Gastrocnemius medialis (tissue), 4 donors: ENCODE measurements around the gene PLEKHM2. TPM values are rescaled to one million over a fixed set of nuclear protein-coding genes. Genes with fewer than 3 reads are reported as not detected.

Experiments used
- ATAC-seq, 2 donors: fragments of 150-250 bp; one replicate each; pipeline ENCODE4 v1.9.1; 2016
- DNase-seq, 2 donors: peaks; one replicate each; pipeline ENCODE4 v3.0.0-alpha.2; 2019
- H3K27ac ChIP-seq, 4 donors: fragments of 200-600 bp; sonication (generic); 1 replicate in 1 of 4; 2 replicates in 3 of 4; pipeline ENCODE4 v1.5.1; 2016 to 2018; ENCODE audit warnings: mild to moderate bottlenecking in 2 of 4, moderate library complexity in 1 of 4
- H3K27me3 ChIP-seq, 3 donors: fragments of 200-600 bp; sonication (generic) in 2 of 3; 1 replicate in 1 of 3; 2 replicates in 2 of 3; pipeline versions ENCODE4 v1.5.1 to v1.6.0; 2016 to 2019; ENCODE audit warnings: mild to moderate bottlenecking in 1 of 3, moderate library complexity in 1 of 3
- H3K36me3 ChIP-seq, 2 donors: fragments of 200-600 bp; sonication (generic) in 1 of 2; one replicate each; pipeline ENCODE4 v1.5.1; 2017 to 2018
- H3K4me1 ChIP-seq, 2 donors: fragments of 200-600 bp; sonication (generic) in 1 of 2; one replicate each; pipeline ENCODE4 v1.5.1; 2016 to 2017; ENCODE audit warnings: mild to moderate bottlenecking in 2 of 2
- H3K4me3 ChIP-seq, 4 donors: fragments of 200-600 bp; sonication (generic) in 3 of 4; 1 replicate in 1 of 4; 2 replicates in 3 of 4; pipeline ENCODE4 v1.5.1; 2016 to 2019; ENCODE audit warnings: mild to moderate bottlenecking in 2 of 4
- H3K9me3 ChIP-seq, 3 donors: fragments of 200-600 bp; sonication (generic) in 2 of 3; 1 replicate in 1 of 3; 2 replicates in 2 of 3; pipeline ENCODE4 v1.5.1; 2016 to 2019
- POLR2A ChIP-seq, 2 donors: fragments of 450-650 bp; IDR thresholded peaks; one replicate each; pipeline ENCODE4 v1.6.1; 2017; ENCODE audit warnings: antibody characterized with exemption in 2 of 2, mild to moderate bottlenecking in 2 of 2, moderate library complexity in 2 of 2
- in situ Hi-C, 4 donors: fragments of 200-750 bp; cut with MboI; loops; one replicate each; pipeline versions ENCODE4 v1.15.0 to v1.8.0; 2017; ENCODE audit warnings: low sequenced_read_pairs in 4 of 4
- intact Hi-C: fragments of 100-400 bp; cut with DNase I; formaldehyde crosslinking; loops from one replicate; pipeline ENCODE4 v1.15.1; 2023; ENCODE audit warnings: low total_unique reads
- total RNA-seq, 4 donors: library from RNA; depleted of rRNA; stranded (reverse); fragments of >200 nt; gene quantifications; one replicate each; pipeline versions ENCODE4 v1.1.0 to v1.2.3, GENCODE V29; 2016
- TF ChIP-seq, protein P1 (sequence below), 5 experiments: fragments of 450-650 bp in 3 of 5; fragments of 200-600 bp in 2 of 5; sonication (generic) in 2 of 5; IDR thresholded peaks in 4 of 5; conservative IDR thresholded peaks in 1 of 5; 1 replicate in 4 of 5; 2 replicates in 1 of 5; pipeline ENCODE4 v1.5.1; 2016 to 2019; ENCODE audit warnings: antibody characterized with exemption in 5 of 5, mild to moderate bottlenecking in 3 of 5, moderate library complexity in 3 of 5

The PLEKHM2 gene
- total RNA-seq, 4 donors from 2014 or later, result 86.7 to 170 (median 144) TPM

GRCh38 chr1:15748690-15749398 lies 64.7 kb downstream of the PLEKHM2 start:
- H3K36me3 ChIP-seq, result no peaks in the 10 kb centered on the region
- ATAC-seq (no peak), DNase-seq (no peak)
- TF ChIP-seq, protein P1, sequence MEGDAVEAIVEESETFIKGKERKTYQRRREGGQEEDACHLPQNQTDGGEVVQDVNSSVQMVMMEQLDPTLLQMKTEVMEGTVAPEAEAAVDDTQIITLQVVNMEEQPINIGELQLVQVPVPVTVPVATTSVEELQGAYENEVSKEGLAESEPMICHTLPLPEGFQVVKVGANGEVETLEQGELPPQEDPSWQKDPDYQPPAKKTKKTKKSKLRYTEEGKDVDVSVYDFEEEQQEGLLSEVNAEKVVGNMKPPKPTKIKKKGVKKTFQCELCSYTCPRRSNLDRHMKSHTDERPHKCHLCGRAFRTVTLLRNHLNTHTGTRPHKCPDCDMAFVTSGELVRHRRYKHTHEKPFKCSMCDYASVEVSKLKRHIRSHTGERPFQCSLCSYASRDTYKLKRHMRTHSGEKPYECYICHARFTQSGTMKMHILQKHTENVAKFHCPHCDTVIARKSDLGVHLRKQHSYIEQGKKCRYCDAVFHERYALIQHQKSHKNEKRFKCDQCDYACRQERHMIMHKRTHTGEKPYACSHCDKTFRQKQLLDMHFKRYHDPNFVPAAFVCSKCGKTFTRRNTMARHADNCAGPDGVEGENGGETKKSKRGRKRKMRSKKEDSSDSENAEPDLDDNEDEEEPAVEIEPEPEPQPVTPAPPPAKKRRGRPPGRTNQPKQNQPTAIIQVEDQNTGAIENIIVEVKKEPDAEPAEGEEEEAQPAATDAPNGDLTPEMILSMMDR (IDR thresholded peaks at IDR 0.05 in 4 of 5, conservative IDR thresholded peaks at IDR 0.05 in 1 of 5), result no peak
- TF ChIP-seq POLR2A (IDR thresholded peaks at IDR 0.05), result no peak
- intact Hi-C loops, result no loop called here
- no peaks in the 10 kb centered on the region for H3K4me1 ChIP-seq
- in situ Hi-C loops, result loop anchor here in 1 of 4 donors (25.0 kb wide), 1 partner anchor 162 kb away; the partner anchor contains the start of gene AGMAT
- no peaks in the 10 kb centered on the region for H3K9me3 ChIP-seq
- H3K27ac ChIP-seq, result no peak overlapping the region
- H3K27me3 ChIP-seq, result no peaks in the 10 kb centered on the region
- no peak overlapping the region for H3K4me3 ChIP-seq

DNA sequence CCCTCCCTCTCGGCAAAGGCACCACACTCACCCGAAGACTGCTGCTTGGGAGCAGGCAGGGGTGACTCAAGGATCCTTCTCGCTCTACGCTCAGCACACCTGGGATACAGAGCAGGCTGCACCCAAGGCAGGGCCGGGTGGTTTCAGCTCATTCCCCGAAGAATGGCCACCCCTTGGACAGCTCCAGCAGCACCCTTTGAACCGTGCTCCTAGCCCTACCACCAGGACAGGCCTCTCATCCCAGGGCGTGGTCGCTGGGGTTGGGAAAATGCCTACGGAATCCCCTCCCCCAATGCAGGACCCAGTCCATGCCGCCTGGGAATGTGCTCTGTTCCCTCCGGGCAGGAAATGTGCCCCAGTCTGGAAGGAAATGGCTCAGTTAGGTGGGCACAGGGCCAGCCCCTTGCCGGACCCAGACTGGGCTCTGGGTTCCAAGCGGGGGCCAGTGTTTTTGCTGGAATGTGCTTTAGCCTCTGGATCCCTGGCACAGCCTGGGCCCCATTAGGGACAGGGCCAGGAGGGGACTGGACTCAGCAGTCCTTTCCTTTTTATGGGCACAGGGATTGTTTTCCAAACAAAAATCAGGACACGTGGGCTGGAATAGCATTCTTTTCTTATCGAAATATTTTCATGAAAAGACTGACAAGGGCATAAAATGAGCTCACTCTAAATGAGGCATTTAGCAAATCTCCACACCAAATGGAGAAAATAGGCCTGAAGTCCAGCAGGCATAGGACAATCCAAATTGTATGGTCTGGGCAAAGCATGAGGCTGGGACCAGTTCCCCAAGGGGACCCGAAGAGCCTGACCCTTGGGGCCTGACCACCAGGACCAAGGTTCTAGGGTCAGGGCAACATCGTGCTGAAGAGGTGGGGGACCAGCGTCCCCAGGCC lies 65.5 kb downstream of the PLEKHM2 start:
- H3K27ac ChIP-seq, result no peak overlapping the region

DNA sequence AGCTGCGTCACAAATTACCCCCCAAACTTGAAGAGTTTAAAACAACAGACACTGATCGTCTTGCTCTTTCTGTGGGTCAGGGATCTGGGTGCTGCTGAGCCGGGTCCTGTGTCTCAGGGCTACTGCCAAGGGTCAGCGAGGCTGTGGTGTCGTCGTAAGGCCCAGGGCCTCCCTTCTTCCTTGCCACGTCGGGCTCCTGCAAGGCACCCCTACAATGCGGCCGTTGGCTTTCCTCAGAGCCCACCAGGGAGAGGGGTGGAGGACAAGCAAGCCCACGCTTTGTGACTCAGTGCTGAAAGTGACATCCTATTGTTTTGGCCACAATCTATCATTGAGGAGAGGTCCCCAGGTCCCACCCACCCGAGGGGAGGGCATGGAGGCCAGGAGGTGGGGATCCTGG lies 66.8 kb downstream of the PLEKHM2 start:
- no peak overlapping the region for H3K27ac ChIP-seq
- in situ Hi-C loops, result no loop called here
- no peak for DNase-seq

More for the DNA sequence above, 65.5 kb downstream of the PLEKHM2 start:
- H3K4me3 ChIP-seq, result no peak overlapping the region
- in situ Hi-C loops (loop anchor here in 1 of 4 donors (25.0 kb wide), 1 partner anchor 162 kb away; the partner anchor contains the start of gene AGMAT), intact Hi-C loops (no loop called here)
- TF ChIP-seq POLR2A (IDR thresholded peaks at IDR 0.05), result no peak
- TF ChIP-seq, protein P1 (IDR thresholded peaks at IDR 0.05 in 4 of 5, conservative IDR thresholded peaks at IDR 0.05 in 1 of 5), result no peak
- H3K9me3 ChIP-seq, result no peaks in the 10 kb centered on the region
- no peaks in the 10 kb centered on the region for H3K36me3 ChIP-seq
- no peaks in the 10 kb centered on the region for H3K4me1 ChIP-seq
- no peaks in the 10 kb centered on the region for H3K27me3 ChIP-seq
- DNase-seq (no peak), ATAC-seq (no peak)

GRCh38 chr1:15751717-15752116 lies 67.6 kb downstream of the PLEKHM2 start:
- TF ChIP-seq, protein P1 (IDR thresholded peaks at IDR 0.05 in 4 of 5, conservative IDR thresholded peaks at IDR 0.05 in 1 of 5), result no peak
- TF ChIP-seq POLR2A (IDR thresholded peaks at IDR 0.05), result no peak
- Histone ChIP-seq H3K4me3 (no peak overlapping the region), H3K27ac (no peak overlapping the region), H3K4me1 (no peaks in the 10 kb centered on the region), H3K9me3 (no peaks in the 10 kb centered on the region), H3K36me3 (no peaks in the 10 kb centered on the region), H3K27me3 (no peaks in the 10 kb centered on the region)
- intact Hi-C loops, result no loop called here
- DNase-seq, result no peak
- in situ Hi-C loops, result no loop called here
- no peak for ATAC-seq

More for the DNA sequence above, 66.8 kb downstream of the PLEKHM2 start:
- Histone ChIP-seq H3K4me1 (no peaks in the 10 kb centered on the region), H3K36me3 (no peaks in the 10 kb centered on the region), H3K27me3 (no peaks in the 10 kb centered on the region), H3K4me3 (no peak overlapping the region), H3K9me3 (no peaks in the 10 kb centered on the region)
- intact Hi-C loops, result no loop called here
- no peak for ATAC-seq
- no peak for TF ChIP-seq POLR2A (IDR thresholded peaks at IDR 0.05)
- TF ChIP-seq, protein P1 (IDR thresholded peaks at IDR 0.05 in 4 of 5, conservative IDR thresholded peaks at IDR 0.05 in 1 of 5), result no peak
